WTC11 (cell line): ENCODE measurements around the gene PGAP6. TPM values are rescaled to one million over a fixed set of nuclear protein-coding genes. Genes with fewer than 3 reads are reported as not detected.

Experiments
- ATAC-seq: fragments of 200-7000 bp; cut with Tn5 transposase; 2 replicates; pipeline ENCODE4 v1.10.0; 2021; ENCODE audit warnings: mild to moderate bottlenecking, moderate library complexity
- CTCF ChIA-PET: fragments of 300-600 bp; sonication (Branson Sonifier 250); formaldehyde crosslinking; loops from one replicate; lab custom pipeline; 2021; ENCODE audit warnings: antibody characterized with exemption; lab: Charles Lee
- POLR2A ChIA-PET: fragments of 350-600 bp; sonication (Branson Sonifier 250); formaldehyde crosslinking; loops from one replicate; lab custom pipeline; 2021; ENCODE audit warnings: antibody characterized with exemption; lab: Charles Lee
- DNase-seq: peaks from one replicate; pipeline ENCODE4 v3.0.0; 2021; ENCODE audit warnings: low spot score
- H3K27ac Mint-ChIP-seq: 2 replicates; pipeline ENCODE4 v1.8.0; 2021; ENCODE audit warnings: mixed read lengths
- H3K27me3 Mint-ChIP-seq: 2 replicates; pipeline ENCODE4 v1.8.0; 2021; ENCODE audit warnings: low read depth, mild to moderate bottlenecking, moderate library complexity, mixed read lengths
- H3K36me3 Mint-ChIP-seq: 2 replicates; pipeline ENCODE4 v1.8.0; 2021; ENCODE audit warnings: mixed read lengths
- H3K4me1 Mint-ChIP-seq: 2 replicates; pipeline ENCODE4 v1.8.0; 2022; ENCODE audit warnings: mixed read lengths
- H3K4me3 Mint-ChIP-seq: 2 replicates; pipeline ENCODE4 v1.8.0; 2021; ENCODE audit warnings: mild to moderate bottlenecking, moderate library complexity, mixed read lengths
- H3K9me3 Mint-ChIP-seq: 2 replicates; pipeline ENCODE4 v1.8.0; 2021; ENCODE audit warnings: mixed read lengths
- AR ChIP-seq: fragments of 250-450 bp; sonication (Bioruptor Pico); IDR thresholded peaks from 2 replicates; pipeline ENCODE4 v1.9.0; 2021; ENCODE audit warnings: mild to moderate bottlenecking
- CREB1 ChIP-seq: sonication (generic); formaldehyde crosslinking; IDR thresholded peaks from 2 replicates; pipeline ENCODE4 v1.8.0; 2023; ENCODE audit warnings: mild to moderate bottlenecking, missing genetic modification reagents
- CTCF ChIP-seq: fragments of 200-600 bp; IDR thresholded peaks from 2 replicates; pipeline ENCODE4 v1.8.0; 2022; ENCODE audit warnings: antibody characterized with exemption
- E2F4 ChIP-seq: sonication (generic); formaldehyde crosslinking; IDR thresholded peaks from 2 replicates; pipeline ENCODE4 v1.8.1; 2022; ENCODE audit warnings: low read depth, mild to moderate bottlenecking, moderate library complexity, missing genetic modification reagents, borderline replicate concordance
- ELF4 ChIP-seq: sonication (generic); formaldehyde crosslinking; IDR thresholded peaks from 2 replicates; pipeline ENCODE4 v1.8.1; 2022; ENCODE audit warnings: low read depth, mild to moderate bottlenecking, moderate library complexity, missing genetic modification reagents
- FOXP1 ChIP-seq: sonication (generic); formaldehyde crosslinking; IDR thresholded peaks from 2 replicates; pipeline ENCODE4 v1.8.0; 2022; ENCODE audit warnings: missing genetic modification reagents, mild to moderate bottlenecking, moderate library complexity, borderline replicate concordance
- GABPB1 ChIP-seq: sonication (generic); formaldehyde crosslinking; IDR thresholded peaks from 2 replicates; pipeline ENCODE4 v1.8.1; 2023; ENCODE audit warnings: mild to moderate bottlenecking, missing genetic modification reagents
- GRHL2 ChIP-seq: fragments of 250-450 bp; sonication (Bioruptor Pico); IDR thresholded peaks from 2 replicates; pipeline ENCODE4 v1.8.0; 2022; ENCODE audit warnings: mild to moderate bottlenecking, moderate library complexity; ENCODE audit not compliant: insufficient replicate concordance, severe bottlenecking
- GTF2I ChIP-seq: fragments of 250-450 bp; sonication (Bioruptor Pico); conservative IDR thresholded peaks from 2 replicates; pipeline ENCODE4 v1.4.0; 2021; ENCODE audit warnings: mild to moderate bottlenecking
- HMGXB4 ChIP-seq: sonication (generic); formaldehyde crosslinking; IDR thresholded peaks from 2 replicates; pipeline ENCODE4 v1.8.1; 2023; ENCODE audit warnings: mild to moderate bottlenecking, moderate library complexity, missing genetic modification reagents
- IRF1 ChIP-seq: sonication (generic); formaldehyde crosslinking; IDR thresholded peaks from 2 replicates; pipeline ENCODE4 v1.8.0; 2023; ENCODE audit warnings: missing genetic modification reagents
- MAX ChIP-seq: sonication (generic); formaldehyde crosslinking; IDR thresholded peaks from 2 replicates; pipeline ENCODE4 v1.8.0; 2022; ENCODE audit warnings: mild to moderate bottlenecking, missing genetic modification reagents
- MXD4 ChIP-seq: fragments of 250-450 bp; sonication (Bioruptor Pico); IDR thresholded peaks from 2 replicates; pipeline ENCODE4 v1.8.0; 2021; ENCODE audit warnings: mild to moderate bottlenecking, moderate library complexity, borderline replicate concordance
- NFE2L1 ChIP-seq: sonication (generic); formaldehyde crosslinking; IDR thresholded peaks from 2 replicates; pipeline ENCODE4 v1.8.1; 2023; ENCODE audit warnings: missing genetic modification reagents
- NFYB ChIP-seq: sonication (generic); formaldehyde crosslinking; conservative IDR thresholded peaks from 2 replicates; pipeline ENCODE4 v1.8.0; 2022; ENCODE audit warnings: low read depth, missing genetic modification reagents
- NR2C2 ChIP-seq: sonication (generic); formaldehyde crosslinking; IDR thresholded peaks from 2 replicates; pipeline ENCODE4 v1.8.0; 2022; ENCODE audit warnings: mild to moderate bottlenecking, missing genetic modification reagents
- TEAD1 ChIP-seq: sonication (generic); formaldehyde crosslinking; IDR thresholded peaks from 2 replicates; pipeline ENCODE4 v1.8.0; 2022; ENCODE audit warnings: mild to moderate bottlenecking, missing genetic modification reagents
- TP53 ChIP-seq: sonication (generic); formaldehyde crosslinking; IDR thresholded peaks from 2 replicates; pipeline ENCODE4 v1.8.1; 2023; ENCODE audit warnings: mild to moderate bottlenecking, missing genetic modification reagents
- USF2 ChIP-seq: sonication (generic); formaldehyde crosslinking; IDR thresholded peaks from 2 replicates; pipeline ENCODE4 v1.8.1; 2023; ENCODE audit warnings: mild to moderate bottlenecking, missing genetic modification reagents, moderate library complexity
- ZNF219 ChIP-seq: sonication (generic); formaldehyde crosslinking; IDR thresholded peaks from 2 replicates; pipeline ENCODE4 v1.8.0; 2023; ENCODE audit warnings: missing genetic modification reagents, mild to moderate bottlenecking, borderline replicate concordance
- ZNF396 ChIP-seq: fragments of 250-450 bp; sonication (Bioruptor Pico); IDR thresholded peaks from 2 replicates; pipeline ENCODE4 v1.8.0; 2021; ENCODE audit warnings: mild to moderate bottlenecking, moderate library complexity, borderline replicate concordance
- total RNA-seq: library from RNA; stranded (reverse); gene quantifications from 3 replicates; pipeline ENCODE4 v1.2.3, GENCODE V29; 2021

The PGAP6 gene
- total RNA-seq, 1 experiment from 2014 or later: 108 TPM

GRCh38 chr16:361872-362701, 19.7 kb downstream of the PGAP6 start:
- no peaks in the 10 kb centered on the region for H3K27me3 Mint-ChIP-seq
- no peaks in the 10 kb centered on the region for H3K4me1 Mint-ChIP-seq
- H3K36me3 Mint-ChIP-seq: peaks cover 6% of the 10 kb centered on the region
- DNase-seq: peak; percentile 83
- ChIA-PET CTCF (interaction anchor here (0.5 to 2.7 kb wide), 47 partner anchors 8 to 309 kb away, joined by 3 to 42 read pairs (median 4); partner anchors contain the start of genes ARHGDIG, AXIN1, DECR2 and FAM234A), POLR2A (interaction anchor here (0.6 to 0.7 kb wide), 2 partner anchors 19 to 40 kb away, joined by 3 read pairs; partner anchors contain the start of gene DECR2)
- H3K9me3 Mint-ChIP-seq: no peaks in the 10 kb centered on the region
- H3K4me3 Mint-ChIP-seq: no peak overlapping the region
- no peak overlapping the region for H3K27ac Mint-ChIP-seq
- ATAC-seq: peak; percentile 79
- no peak for TF ChIP-seq TP53 (CRISPR knock-in tag)
- no peak for TF ChIP-seq FOXP1
- peak; percentile 83 for TF ChIP-seq GTF2I (CRISPR knock-in tag)
- no peak for TF ChIP-seq MAX
- no peak for TF ChIP-seq E2F4 (CRISPR knock-in tag)
- no peak for TF ChIP-seq NR2C2 (CRISPR knock-in tag)
- TF ChIP-seq GRHL2 (CRISPR knock-in tag): no peak
- no peak for TF ChIP-seq AR (CRISPR knock-in tag)
- 0 out of 2 replicates have a peak, but pooled peaks have one; percentile 30 for TF ChIP-seq CTCF
- TF ChIP-seq CREB1: no peak
- no peak for TF ChIP-seq NFE2L1 (CRISPR knock-in tag)
- no peak for TF ChIP-seq NFYB
- peak; percentile 34; the same call in 1 of the 2 replicates for TF ChIP-seq HMGXB4 (CRISPR knock-in tag)

GRCh38 chr16:361341-361871, 20.4 kb downstream of the PGAP6 start:
- no peaks in the 10 kb centered on the region for H3K9me3 Mint-ChIP-seq
- no peaks in the 10 kb centered on the region for H3K36me3 Mint-ChIP-seq
- CTCF ChIA-PET: interaction anchor here (0.5 to 2.7 kb wide), 25 partner anchors 9 to 295 kb away, joined by 3 to 42 read pairs (median 8); partner anchors contain the start of genes ARHGDIG, AXIN1, FAM234A and LUC7L
- no peaks in the 10 kb centered on the region for H3K27me3 Mint-ChIP-seq
- H3K4me1 Mint-ChIP-seq: no peaks in the 10 kb centered on the region
- H3K4me3 Mint-ChIP-seq: no peak overlapping the region
- H3K27ac Mint-ChIP-seq: no peak overlapping the region
- DNase-seq (no peak), ATAC-seq (0 out of 2 replicates have a peak, but pooled peaks have one; percentile 5)
- POLR2A ChIA-PET: interaction anchor here (0.6 kb wide), 1 partner anchor 40 kb away, joined by 3 read pairs; the partner anchor contains the start of gene DECR2
- TF ChIP-seq MXD4 (no peak), GABPB1 (CRISPR knock-in tag) (no peak), IRF1 (no peak), ZNF396 (CRISPR knock-in tag) (no peak), MAX (no peak), USF2 (CRISPR knock-in tag) (no peak), TEAD1 (no peak), CREB1 (no peak), ZNF219 (no peak), ELF4 (CRISPR knock-in tag) (no peak)
